DND-41 (cell line): ENCODE data around the gene GRIK3.

Source experiments
- ATAC-seq: fragments of 200-7000 bp; cut with Tn5 transposase; 3 replicates; pipeline ENCODE4 v1.9.1; 2021; ENCODE audit warnings: low read depth; ENCODE audit not compliant: insufficient read depth
- DNase-seq: peaks from one replicate; pipeline ENCODE4 v3.0.0-alpha.2; 2020
- H2AFZ ChIP-seq: 2 replicates; pipeline ENCODE4 v1.6.0; 2012; ENCODE audit warnings: low read depth, low read length
- H3K27ac ChIP-seq: 2 replicates; pipeline ENCODE4 v1.5.1; 2012; ENCODE audit warnings: low read length, inconsistent platforms
- H3K27me3 ChIP-seq: fragments of 200-600 bp; sonication (generic); 2 replicates; pipeline ENCODE4 v1.6.0; 2012; ENCODE audit warnings: low read length, mild to moderate bottlenecking, inconsistent platforms; ENCODE audit not compliant: insufficient read depth, poor library complexity
- H3K36me3 ChIP-seq: 2 replicates; pipeline ENCODE4 v1.5.1; 2012; ENCODE audit warnings: low read length, inconsistent platforms; ENCODE audit not compliant: insufficient read depth
- H3K4me1 ChIP-seq: 2 replicates; pipeline ENCODE4 v1.5.1; 2012; ENCODE audit warnings: mild to moderate bottlenecking, low read length; ENCODE audit not compliant: insufficient read depth
- H3K4me2 ChIP-seq: 2 replicates; pipeline ENCODE4 v1.6.0; 2012; ENCODE audit warnings: mild to moderate bottlenecking, moderate library complexity, low read length, inconsistent platforms; ENCODE audit not compliant: insufficient read depth
- H3K4me3 ChIP-seq, 2 experiments: fragments of 200-600 bp in 1 of 2; shearing (Covaris generic) in 1 of 2; 2 replicates each; pipeline ENCODE4 v1.5.1; 2012 to 2016; ENCODE audit warnings: inconsistent platforms in 2 of 2, low read length in 2 of 2, mild to moderate bottlenecking in 2 of 2, low read depth in 1 of 2, moderate library complexity in 1 of 2
- H3K79me2 ChIP-seq: 2 replicates; pipeline ENCODE4 v1.6.0; 2012; ENCODE audit warnings: low read length, inconsistent platforms; ENCODE audit not compliant: insufficient read depth
- H3K9ac ChIP-seq: 2 replicates; pipeline ENCODE4 v1.6.0; 2012; ENCODE audit warnings: low read depth, mild to moderate bottlenecking, inconsistent platforms, low read length, moderate library complexity
- H3K9me3 ChIP-seq: 2 replicates; pipeline ENCODE4 v1.5.1; 2012; ENCODE audit warnings: low read length, moderate library complexity, mild to moderate bottlenecking, inconsistent platforms; ENCODE audit not compliant: insufficient read depth, severe bottlenecking
- H4K20me1 ChIP-seq: 2 replicates; pipeline ENCODE4 v1.6.0; 2012; ENCODE audit warnings: low read length; ENCODE audit not compliant: insufficient read depth
- EZH2 ChIP-seq: IDR thresholded peaks from 3 replicates; pipeline ENCODE4 v1.6.1; 2012; ENCODE audit warnings: borderline replicate concordance, low read depth, mild to moderate bottlenecking, moderate library complexity, low read length, inconsistent platforms; ENCODE audit not compliant: severe bottlenecking
- TF ChIP-seq, protein P1 (sequence below): IDR thresholded peaks from 2 replicates; pipeline ENCODE4 v1.5.1; 2012; ENCODE audit warnings: borderline replicate concordance, low read length, moderate library complexity, mild to moderate bottlenecking; ENCODE audit not compliant: poor library complexity, severe bottlenecking; ENCODE audit errors: extremely low read depth

The GRIK3 gene

DNA sequence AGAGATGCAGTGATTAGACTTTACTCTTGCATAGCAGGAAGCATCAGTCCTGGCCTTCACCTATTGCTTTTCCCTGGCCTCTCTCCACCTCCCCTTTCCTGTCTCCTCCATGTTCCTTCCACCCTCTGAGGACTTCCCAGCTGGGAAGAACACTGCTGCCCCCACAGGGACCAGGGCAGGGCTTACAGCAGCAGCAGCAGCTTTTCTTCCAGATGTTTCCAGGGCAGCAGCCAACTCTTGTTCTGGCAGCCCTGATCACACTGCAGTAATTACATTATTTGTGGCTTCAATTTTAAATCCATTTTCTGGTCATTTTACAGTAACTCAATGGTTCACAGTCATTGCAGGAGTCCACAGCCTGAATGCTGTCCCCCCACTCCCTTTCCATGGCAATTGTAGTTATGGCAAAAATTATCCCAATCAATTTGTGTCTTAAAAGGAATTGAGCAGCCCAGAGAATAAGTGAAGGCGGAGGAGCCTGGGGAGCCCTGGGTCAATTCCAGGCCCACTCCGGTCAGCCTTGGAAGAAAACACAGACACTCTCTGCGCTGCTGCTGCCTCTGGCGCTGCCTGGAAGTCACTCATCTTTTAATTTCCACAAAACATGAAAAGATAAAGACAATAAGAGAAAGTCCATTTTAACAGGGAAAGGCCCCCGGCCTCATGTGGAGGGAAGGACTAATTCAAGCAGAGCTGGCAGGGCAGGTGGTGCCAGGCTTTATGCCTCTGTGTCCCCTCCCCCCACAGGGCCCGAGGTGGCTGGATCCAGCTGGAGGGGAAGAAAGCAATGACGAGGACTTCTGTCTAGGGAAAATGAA, 148.6 kb downstream of the GRIK3 start:
- Histone ChIP-seq H3K4me3 (no peak overlapping the region), H4K20me1 (no peaks in the 10 kb centered on the region)
- no peak for ATAC-seq

DNA sequence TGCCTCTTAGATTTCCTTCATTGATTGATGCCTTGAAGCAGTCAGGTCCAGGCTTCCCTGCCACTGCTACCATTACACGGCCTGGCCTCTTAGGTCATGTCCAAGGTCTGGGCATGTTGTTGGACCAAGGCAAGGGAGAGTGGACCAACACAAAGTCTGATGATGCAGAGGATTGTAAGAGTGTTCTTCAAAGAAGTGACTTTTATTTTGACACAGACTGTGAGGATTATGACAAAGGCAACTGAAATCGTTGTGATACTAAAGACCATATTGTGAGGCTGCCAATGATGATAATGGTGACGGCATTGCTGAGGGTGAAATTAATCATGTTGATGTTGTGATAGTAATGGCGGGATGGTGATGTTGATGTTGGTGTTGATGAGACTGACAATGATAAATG, 149.5 kb downstream of the GRIK3 start:
- no peaks in the 10 kb centered on the region for H3K4me1 ChIP-seq
- no peaks in the 10 kb centered on the region for H3K9me3 ChIP-seq
- no peaks in the 10 kb centered on the region for H3K27me3 ChIP-seq
- H3K79me2 ChIP-seq, result no peaks in the 10 kb centered on the region
- H3K4me2 ChIP-seq, result no peak overlapping the region
- no peak overlapping the region for H3K4me3 ChIP-seq
- DNase-seq (no peak), ATAC-seq (no peak)
- no peak overlapping the region for H2AFZ ChIP-seq
- TF ChIP-seq, protein P1, sequence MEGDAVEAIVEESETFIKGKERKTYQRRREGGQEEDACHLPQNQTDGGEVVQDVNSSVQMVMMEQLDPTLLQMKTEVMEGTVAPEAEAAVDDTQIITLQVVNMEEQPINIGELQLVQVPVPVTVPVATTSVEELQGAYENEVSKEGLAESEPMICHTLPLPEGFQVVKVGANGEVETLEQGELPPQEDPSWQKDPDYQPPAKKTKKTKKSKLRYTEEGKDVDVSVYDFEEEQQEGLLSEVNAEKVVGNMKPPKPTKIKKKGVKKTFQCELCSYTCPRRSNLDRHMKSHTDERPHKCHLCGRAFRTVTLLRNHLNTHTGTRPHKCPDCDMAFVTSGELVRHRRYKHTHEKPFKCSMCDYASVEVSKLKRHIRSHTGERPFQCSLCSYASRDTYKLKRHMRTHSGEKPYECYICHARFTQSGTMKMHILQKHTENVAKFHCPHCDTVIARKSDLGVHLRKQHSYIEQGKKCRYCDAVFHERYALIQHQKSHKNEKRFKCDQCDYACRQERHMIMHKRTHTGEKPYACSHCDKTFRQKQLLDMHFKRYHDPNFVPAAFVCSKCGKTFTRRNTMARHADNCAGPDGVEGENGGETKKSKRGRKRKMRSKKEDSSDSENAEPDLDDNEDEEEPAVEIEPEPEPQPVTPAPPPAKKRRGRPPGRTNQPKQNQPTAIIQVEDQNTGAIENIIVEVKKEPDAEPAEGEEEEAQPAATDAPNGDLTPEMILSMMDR, result no peak
- no peak for TF ChIP-seq EZH2
- H3K27ac ChIP-seq, result no peak overlapping the region
- no peaks in the 10 kb centered on the region for H4K20me1 ChIP-seq
- H3K9ac ChIP-seq, result no peak overlapping the region
- no peaks in the 10 kb centered on the region for H3K36me3 ChIP-seq

More for the DNA sequence above, 148.6 kb downstream of the GRIK3 start:
- Histone ChIP-seq H3K9me3 (no peaks in the 10 kb centered on the region), H3K4me2 (no peak overlapping the region), H3K79me2 (no peaks in the 10 kb centered on the region), H3K27me3 (no peaks in the 10 kb centered on the region), H3K9ac (no peak overlapping the region), H3K36me3 (no peaks in the 10 kb centered on the region), H3K27ac (no peak overlapping the region), H3K4me1 (no peaks in the 10 kb centered on the region), H2AFZ (no peak overlapping the region)
- no peak for TF ChIP-seq EZH2
- TF ChIP-seq, protein P1, result no peak
- DNase-seq, result no peak

DNA sequence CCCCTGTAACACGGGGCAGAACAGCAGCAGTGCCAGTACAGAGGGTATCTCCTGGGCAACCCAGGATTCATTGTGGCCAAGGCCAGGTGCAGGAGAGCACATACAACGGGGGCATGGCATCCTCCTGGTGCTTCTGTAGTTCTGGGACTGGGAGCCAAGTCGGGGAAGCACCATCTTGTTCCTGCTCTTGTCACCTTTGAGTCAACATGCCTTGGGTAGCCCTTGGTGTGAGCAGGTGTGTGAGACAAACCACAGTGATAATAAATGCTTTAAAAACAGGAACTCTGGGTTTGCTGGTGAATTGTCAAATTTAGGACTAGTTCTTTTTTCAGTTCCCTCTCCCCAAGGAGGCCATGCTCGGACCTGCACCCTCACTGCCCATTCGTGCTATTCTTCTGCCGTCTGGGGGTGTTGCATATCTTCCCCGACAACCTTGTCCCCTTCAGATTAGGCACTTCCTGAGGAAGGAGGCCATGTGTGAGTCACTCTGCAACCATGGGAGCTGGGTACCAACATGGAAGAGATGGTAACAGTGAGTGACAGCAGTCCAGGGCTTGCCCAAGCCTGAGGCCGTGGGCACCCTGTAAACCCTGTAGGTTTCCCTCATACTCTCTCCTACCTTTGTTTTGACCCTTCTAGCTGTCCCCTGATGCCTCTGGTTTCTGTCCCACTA, 150.2 kb downstream of the GRIK3 start:
- Histone ChIP-seq H2AFZ (no peak overlapping the region), H3K9me3 (no peaks in the 10 kb centered on the region), H3K4me2 (no peak overlapping the region), H3K36me3 (no peaks in the 10 kb centered on the region), H3K9ac (no peak overlapping the region), H3K4me3 (no peak overlapping the region), H3K4me1 (no peaks in the 10 kb centered on the region), H3K27ac (no peak overlapping the region), H4K20me1 (no peaks in the 10 kb centered on the region), H3K79me2 (no peaks in the 10 kb centered on the region), H3K27me3 (no peaks in the 10 kb centered on the region)
- no peak for ATAC-seq
- no peak for DNase-seq
- no peak for TF ChIP-seq EZH2
- TF ChIP-seq, protein P1, result no peak
